Vagina (tissue), 2 donors: ENCODE results near the gene SDC3.

Experiments used
- CTCF ChIP-seq, 3 experiments: fragments of 450-650 bp in 2 of 3; fragments of 200-600 bp in 1 of 3; sonication (generic) in 1 of 3; IDR thresholded peaks; one replicate each; pipeline ENCODE4 v1.5.1; 2017 to 2019; ENCODE audit warnings: antibody characterized with exemption in 3 of 3, mild to moderate bottlenecking in 2 of 3, moderate library complexity in 2 of 3
- POLR2A ChIP-seq, 2 donors: fragments of 450-650 bp; IDR thresholded peaks; one replicate each; pipeline ENCODE4 v1.6.1; 2017; ENCODE audit warnings: antibody characterized with exemption in 2 of 2, mild to moderate bottlenecking in 2 of 2, moderate library complexity in 2 of 2
- POLR2AphosphoS5 ChIP-seq, 2 donors: sonication (generic); formaldehyde crosslinking; IDR thresholded peaks; one replicate each; pipeline ENCODE4 v1.9.0; 2017; ENCODE audit warnings: antibody characterized with exemption in 2 of 2, mild to moderate bottlenecking in 2 of 2, low read depth in 1 of 2; ENCODE audit not compliant: insufficient read depth in 1 of 2

- no peak for TF ChIP-seq POLR2AphosphoS5 (IDR thresholded peaks at IDR 0.05; ENCODE audit: insufficient read depth in 1 of 2, low read depth in 1 of 2)
- no peak for TF ChIP-seq POLR2A (IDR thresholded peaks at IDR 0.05)
- TF ChIP-seq CTCF (IDR thresholded peaks at IDR 0.05): no peak
Measured at GRCh38 chr1:30906631-30907441, 1.7 kb downstream of the SDC3 start.
